NCI-H1092 treated with DMSO at 0.1 percent for 48 hours (cell line): ENCODE data around the gene HGFAC.

Source experiments
- DNase-seq: peaks from one replicate; lab custom pipeline; 2025; lab: John Stamatoyannopoulos, UW

Gene HGFAC

GRCh38 chr4:3426465-3427133, 15.2 kb upstream of the HGFAC start:
- DNase-seq, result no peak

- DNase-seq, result no peak
These were observed 14.7 kb upstream of the HGFAC start for GRCh38 chr4:3427134-3427476.

GRCh38 chr4:3427706-3428446, 13.9 kb upstream of the HGFAC start:
- DNase-seq, result no peak

GRCh38 chr4:3429651-3430050, 12.1 kb upstream of the HGFAC start:
- DNase-seq, result no peak

GRCh38 chr4:3430524-3430923, 11.2 kb upstream of the HGFAC start:
- DNase-seq, result no peak

GRCh38 chr4:3431446-3431993, 10.2 kb upstream of the HGFAC start:
- no peak for DNase-seq

- no peak for DNase-seq
These were observed 9.4 kb upstream of the HGFAC start for GRCh38 chr4:3432381-3432790.

GRCh38 chr4:3433138-3433869, 8.5 kb upstream of the HGFAC start:
- DNase-seq, result no peak

DNA sequence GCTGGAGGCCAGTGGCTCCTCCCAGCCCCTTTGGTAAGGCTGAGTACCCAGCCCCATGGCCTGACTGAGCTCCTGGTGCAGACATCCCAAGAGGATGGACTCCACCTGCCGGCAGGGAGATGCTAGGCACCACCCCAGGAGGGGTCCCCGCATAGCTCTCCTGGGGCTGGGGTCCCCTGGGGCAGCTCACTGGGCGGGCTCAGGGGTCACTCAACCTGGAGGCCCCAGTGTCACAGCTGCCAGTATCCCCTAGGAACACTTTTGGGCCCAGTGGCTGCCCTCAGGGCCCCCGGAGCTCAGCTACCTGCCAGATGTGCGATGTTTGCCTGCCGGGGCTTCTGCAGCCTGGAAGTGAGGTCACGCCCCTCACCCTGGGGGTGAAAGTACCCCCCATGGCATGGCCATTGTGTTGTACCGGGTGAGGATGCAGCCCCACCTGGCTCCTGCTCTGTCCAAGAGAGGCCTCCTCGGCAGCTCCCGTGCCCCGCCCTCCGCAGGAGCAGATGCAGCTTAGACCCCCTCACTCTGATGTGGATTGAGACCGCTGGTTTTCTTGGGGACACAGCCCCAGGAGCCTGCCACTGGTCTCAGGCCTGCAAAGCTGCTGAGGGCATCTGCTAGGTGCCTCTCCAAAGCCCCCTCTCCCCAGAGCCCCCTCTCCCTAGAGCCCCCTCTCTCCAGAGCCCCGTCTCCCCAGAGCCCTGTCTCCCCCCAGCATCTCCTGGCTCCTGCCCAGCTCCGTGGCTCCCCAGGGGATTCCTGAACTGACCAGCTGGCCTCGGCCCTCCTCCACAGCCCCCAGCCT, 6.7 kb upstream of the HGFAC start:
- no peak for DNase-seq

- DNase-seq, result no peak
These were observed 6.1 kb upstream of the HGFAC start for GRCh38 chr4:3435686-3435956.

DNA sequence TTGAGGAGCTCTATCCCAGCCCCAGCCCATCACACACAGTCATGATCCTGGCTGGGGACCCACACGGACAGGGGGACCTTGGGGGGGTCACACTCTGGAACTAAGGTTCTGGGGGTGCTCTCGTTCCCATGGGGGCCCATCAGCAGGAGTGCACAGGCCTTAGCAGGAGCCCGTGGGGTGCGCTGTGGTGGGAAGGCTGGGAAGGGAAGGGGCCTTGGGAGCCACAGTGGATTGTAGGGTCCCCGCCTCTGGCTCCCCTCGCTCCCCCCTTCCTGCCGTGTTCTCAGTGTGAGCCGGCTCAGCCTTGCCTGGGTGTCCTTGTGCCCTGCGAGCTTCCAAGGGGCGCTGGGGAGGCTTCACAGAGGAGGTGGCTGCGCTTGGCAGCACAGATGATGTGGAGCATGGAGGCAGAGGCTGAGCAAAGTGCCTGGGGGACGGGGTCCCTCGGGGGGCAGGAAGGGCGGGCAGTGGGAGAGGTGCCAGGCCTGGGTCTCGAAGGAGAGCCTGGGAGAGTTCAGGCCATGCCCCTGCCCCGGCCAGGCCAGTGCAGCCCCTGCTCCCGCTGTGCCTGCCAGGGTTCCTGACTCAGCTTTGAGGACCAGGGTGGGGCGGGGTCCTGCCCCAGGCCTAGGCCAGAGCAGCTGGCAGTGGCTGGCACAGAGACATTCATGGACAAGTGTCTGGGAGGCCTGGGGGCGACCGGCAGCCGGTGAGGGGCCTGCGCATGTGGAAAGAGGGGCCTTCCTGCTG, 5.5 kb upstream of the HGFAC start:
- DNase-seq, result no peak

DNA sequence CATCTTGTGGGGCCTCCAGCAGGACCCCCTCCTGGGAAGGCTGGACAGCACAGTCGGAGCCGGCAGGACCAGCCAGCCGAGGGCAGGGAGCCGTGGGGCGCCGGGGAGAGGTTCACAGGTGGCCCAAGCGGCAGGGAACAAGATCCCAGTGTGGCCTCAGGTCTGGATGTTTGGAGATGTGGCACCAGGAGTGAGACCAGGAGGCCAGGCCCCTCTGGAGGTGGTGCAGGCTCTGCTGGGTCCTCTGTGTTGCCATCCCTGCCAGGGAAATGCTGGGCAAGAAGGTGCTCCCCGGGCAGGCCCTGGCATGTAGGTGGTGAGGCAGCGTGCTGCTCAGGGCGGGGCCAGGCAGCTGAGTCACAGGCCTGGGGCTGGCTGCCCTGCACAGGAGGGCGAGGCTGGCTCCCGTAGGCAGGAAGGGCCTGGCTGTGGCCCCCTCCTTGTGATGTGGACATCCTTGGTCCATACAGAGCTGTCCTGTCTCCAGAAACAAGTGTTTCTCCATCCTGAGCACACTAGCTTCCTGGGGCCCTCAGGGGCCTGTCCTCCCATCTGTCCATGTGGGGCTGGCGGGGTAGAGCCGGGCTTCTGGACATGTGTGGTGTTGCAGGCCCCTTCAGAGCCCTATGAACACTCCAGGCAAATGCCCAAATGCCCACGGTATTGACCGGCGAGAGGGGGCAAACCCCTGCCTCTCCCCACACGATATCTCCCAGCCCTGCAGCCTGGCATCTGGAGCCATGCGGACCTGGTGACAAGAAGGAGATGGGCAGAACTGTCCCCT, 4.8 kb upstream of the HGFAC start:
- DNase-seq, result no peak

GRCh38 chr4:3437582-3437936, 4.2 kb upstream of the HGFAC start:
- no peak for DNase-seq

- DNase-seq, result no peak
These were observed 3.5 kb upstream of the HGFAC start for GRCh38 chr4:3437998-3438846.

- no peak for DNase-seq
These were observed 3.0 kb upstream of the HGFAC start for GRCh38 chr4:3438847-3439180.

- peak; percentile 7 for DNase-seq
These were observed 2.4 kb upstream of the HGFAC start for GRCh38 chr4:3439391-3439790.

DNA sequence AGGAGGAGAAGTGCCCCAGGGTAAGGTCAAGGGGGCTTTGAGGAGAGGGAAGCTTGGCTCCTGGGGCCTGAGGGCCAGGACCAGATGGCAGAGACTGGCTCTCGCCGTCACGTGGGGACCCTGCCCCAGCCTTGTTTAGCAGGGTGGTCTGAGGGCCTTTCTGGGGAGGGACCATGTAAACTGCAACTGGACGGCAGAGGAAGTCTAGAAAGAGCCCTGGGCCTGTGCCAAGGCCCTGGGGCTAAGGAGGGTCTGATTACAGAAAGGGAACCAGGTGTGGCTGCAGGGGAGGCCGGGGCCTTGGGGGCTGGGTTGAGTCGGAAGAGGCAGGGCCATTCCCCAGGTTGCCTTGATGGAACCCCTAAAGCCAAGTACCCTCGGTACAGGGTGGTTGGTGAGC, 1.8 kb upstream of the HGFAC start:
- DNase-seq, result no peak

- no peak for DNase-seq
These were observed 728 bp upstream of the HGFAC start for GRCh38 chr4:3440979-3441500.

DNA sequence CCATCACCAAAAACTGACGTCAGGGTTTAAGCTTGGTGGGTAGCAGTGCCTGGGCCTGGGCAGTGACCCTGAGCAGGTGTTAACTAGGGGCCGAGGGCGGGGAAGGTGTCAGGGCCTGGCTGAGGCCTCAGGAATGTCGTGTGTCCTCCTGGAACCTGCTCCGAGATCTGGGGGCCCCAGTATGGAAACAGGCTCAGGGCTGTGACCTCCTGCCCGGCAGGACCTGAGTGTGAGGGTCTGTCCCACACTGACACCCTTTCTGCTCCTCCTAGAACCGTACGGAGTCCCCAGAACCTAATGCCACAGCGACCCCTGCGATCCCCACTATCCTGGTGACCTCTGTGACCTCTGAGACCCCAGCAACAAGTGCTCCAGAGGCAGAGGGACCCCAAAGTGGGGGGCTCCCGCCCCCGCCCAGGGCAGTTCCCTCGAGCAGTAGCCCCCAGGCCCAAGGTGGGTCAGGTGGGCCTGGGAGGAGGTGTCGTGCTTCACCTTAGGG, 741 bp downstream of the HGFAC start:
- no peak for DNase-seq
